Panc1 (cell line): ENCODE measurements around the gene EIF2A. TPM values are rescaled to one million over a fixed set of nuclear protein-coding genes. Genes with fewer than 3 reads are reported as not detected.
A peak's percentile ranks its signal among the peaks of the same experiment; 100 is the strongest.

Source experiments
- ATAC-seq: fragments of 200-7000 bp; cut with Tn5 transposase; 2 replicates; pipeline ENCODE4 v1.9.1; 2020; ENCODE audit warnings: mild to moderate bottlenecking, moderate library complexity
- BruUV-seq: library from RNA; stranded (reverse); fragments of 400-500 nt; replicated peaks from 2 replicates; lab custom pipeline; 2021; lab: Mats Ljungman, UMichigan
- CTCF ChIA-PET: fragments of 300-600 bp; sonication (Branson Sonifier 250); formaldehyde crosslinking; loops from one replicate; lab custom pipeline; 2022; ENCODE audit warnings: antibody characterized with exemption; lab: Charles Lee
- POLR2A ChIA-PET: fragments of 300-600 bp; sonication (Branson Sonifier 250); formaldehyde crosslinking; loops from one replicate; lab custom pipeline; 2022; ENCODE audit warnings: antibody characterized with exemption; lab: Charles Lee
- DNase-seq: peaks from one replicate; pipeline ENCODE4 v3.0.0-alpha.2; 2010; ENCODE audit warnings: low read depth, low spot score
- H3K27ac ChIP-seq: 2 replicates; pipeline ENCODE4 v1.5.1; 2011; ENCODE audit warnings: mild to moderate bottlenecking, low read length, inconsistent platforms
- H3K27me3 ChIP-seq: fragments of 200-500 bp; sonication (Bioruptor generic); 2 replicates; pipeline ENCODE4 v1.6.0; 2014; ENCODE audit warnings: low read length, inconsistent platforms; ENCODE audit not compliant: control insufficient read depth, insufficient read depth
- H3K36me3 ChIP-seq: fragments of 200-500 bp; sonication (Bioruptor generic); 2 replicates; pipeline ENCODE4 v1.5.1; 2014; ENCODE audit warnings: inconsistent platforms, mild to moderate bottlenecking, low read length, moderate library complexity; ENCODE audit not compliant: control insufficient read depth, insufficient read depth
- H3K4me1 ChIP-seq: 2 replicates; pipeline ENCODE4 v1.5.1; 2011; ENCODE audit warnings: inconsistent platforms, mild to moderate bottlenecking, low read length, moderate library complexity; ENCODE audit not compliant: control insufficient read depth, insufficient read depth
- H3K4me3 ChIP-seq, 2 experiments: 2 replicates each; pipeline ENCODE4 v1.5.1; 2011 to 2012; ENCODE audit warnings: low read depth in 2 of 2, low read length in 2 of 2, mild to moderate bottlenecking in 2 of 2, inconsistent platforms in 1 of 2, moderate library complexity in 1 of 2
- H3K9me3 ChIP-seq: fragments of 200-500 bp; sonication (Bioruptor generic); 2 replicates; pipeline ENCODE4 v1.5.1; 2014; ENCODE audit warnings: low read depth, mild to moderate bottlenecking, inconsistent platforms, low read length, moderate library complexity; ENCODE audit not compliant: control insufficient read depth, insufficient read depth
- POLR2AphosphoS5 ChIP-seq: IDR thresholded peaks from 2 replicates; pipeline ENCODE4 v1.6.1; 2012; ENCODE audit warnings: mild to moderate bottlenecking, low read depth, low read length, moderate library complexity
- REST ChIP-seq, 2 experiments: IDR thresholded peaks; 2 replicates each; pipeline ENCODE4 v1.6.1; 2011 to 2012; ENCODE audit warnings: low read depth in 2 of 2, control low read depth in 1 of 2, low read length in 1 of 2, mild to moderate bottlenecking in 1 of 2, moderate library complexity in 1 of 2; ENCODE audit not compliant: insufficient read depth in 1 of 2
- SIN3A ChIP-seq: IDR thresholded peaks from 2 replicates; pipeline ENCODE4 v1.6.1; 2012; ENCODE audit warnings: low read depth, mild to moderate bottlenecking, low read length, moderate library complexity, borderline replicate concordance; ENCODE audit not compliant: insufficient read depth
- TCF7L2 ChIP-seq: IDR thresholded peaks from 2 replicates; pipeline ENCODE4 v1.6.1; 2011; ENCODE audit warnings: mild to moderate bottlenecking, low read depth, low read length, inconsistent platforms
- in situ Hi-C: cut with HindIII; loops from 2 replicates; pipeline ENCODE4 v1.10.0; 2016; ENCODE audit warnings: low sequenced_read_pairs, low pct_unique_long_range_greater_than_20kb
- intact Hi-C: fragments of 100-400 bp; cut with micrococcal nuclease; formaldehyde crosslinking; loops from one replicate; pipeline ENCODE4 v1.10.0; 2022; ENCODE audit not compliant: unreplicated experiment
- total RNA-seq: library from RNA; stranded (reverse); gene quantifications from one replicate; pipeline ENCODE4 v1.2.1, GENCODE V29; 2021; ENCODE audit not compliant: unreplicated experiment
- TF ChIP-seq, protein P1 (sequence below): fragments of 450-650 bp; IDR thresholded peaks from 2 replicates; pipeline ENCODE4 v1.5.1; 2017; ENCODE audit warnings: mild to moderate bottlenecking

EIF2A gene
- total RNA-seq, 1 experiment from 2014 or later = 70.0 TPM

DNA sequence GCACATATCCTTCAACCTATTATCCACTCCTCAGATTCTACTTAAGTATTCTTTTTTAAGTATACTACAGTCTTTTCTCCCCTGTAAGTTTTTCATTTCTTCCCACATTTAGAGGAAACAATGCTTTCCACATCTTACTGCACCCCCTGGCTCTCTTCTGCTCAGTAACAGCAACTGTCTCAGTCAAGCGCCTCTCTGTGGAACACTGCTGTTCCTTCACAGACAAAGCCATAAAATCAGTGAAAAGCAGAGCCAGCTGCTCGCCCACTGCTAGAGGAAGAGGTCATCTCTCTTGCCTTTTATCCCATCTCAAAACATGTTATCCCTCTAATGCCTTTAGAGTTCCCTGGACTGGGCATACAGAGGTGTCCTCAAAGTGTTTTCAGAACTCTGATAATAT is 25.1 kb upstream of the EIF2A start:
- Histone ChIP-seq H3K27me3 (no peaks in the 10 kb centered on the region), H3K9me3 (peaks cover 7% of the 10 kb centered on the region; the same call in 1 of the 2 replicates), H3K4me1 (peaks cover 4% of the 10 kb centered on the region; the same call in 1 of the 2 replicates), H3K27ac (no peak overlapping the region), H3K4me3 (no peak overlapping the region), H3K36me3 (no peaks in the 10 kb centered on the region)
- intact Hi-C loops (loop anchor here (10.0 kb wide), 1 partner anchor 203 kb away; no protein-coding TSS in a partner anchor), in situ Hi-C loops (no loop called here)
- ChIA-PET CTCF (no interaction called here), POLR2A (interaction anchor here (0.9 kb wide), 1 partner anchor 112 kb away, joined by 3 read pairs; no protein-coding TSS in a partner anchor)
- ATAC-seq (0 out of 2 replicates have a peak, but pooled peaks have one; percentile 59), DNase-seq (no peak)
- TF ChIP-seq, protein P1, sequence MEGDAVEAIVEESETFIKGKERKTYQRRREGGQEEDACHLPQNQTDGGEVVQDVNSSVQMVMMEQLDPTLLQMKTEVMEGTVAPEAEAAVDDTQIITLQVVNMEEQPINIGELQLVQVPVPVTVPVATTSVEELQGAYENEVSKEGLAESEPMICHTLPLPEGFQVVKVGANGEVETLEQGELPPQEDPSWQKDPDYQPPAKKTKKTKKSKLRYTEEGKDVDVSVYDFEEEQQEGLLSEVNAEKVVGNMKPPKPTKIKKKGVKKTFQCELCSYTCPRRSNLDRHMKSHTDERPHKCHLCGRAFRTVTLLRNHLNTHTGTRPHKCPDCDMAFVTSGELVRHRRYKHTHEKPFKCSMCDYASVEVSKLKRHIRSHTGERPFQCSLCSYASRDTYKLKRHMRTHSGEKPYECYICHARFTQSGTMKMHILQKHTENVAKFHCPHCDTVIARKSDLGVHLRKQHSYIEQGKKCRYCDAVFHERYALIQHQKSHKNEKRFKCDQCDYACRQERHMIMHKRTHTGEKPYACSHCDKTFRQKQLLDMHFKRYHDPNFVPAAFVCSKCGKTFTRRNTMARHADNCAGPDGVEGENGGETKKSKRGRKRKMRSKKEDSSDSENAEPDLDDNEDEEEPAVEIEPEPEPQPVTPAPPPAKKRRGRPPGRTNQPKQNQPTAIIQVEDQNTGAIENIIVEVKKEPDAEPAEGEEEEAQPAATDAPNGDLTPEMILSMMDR = peak; percentile 27; the same call in 1 of the 2 replicates
- no peak for TF ChIP-seq TCF7L2
- no TSS peak for BruUV-seq

GRCh38 chr3:150523538-150523937 is 23.0 kb upstream of the EIF2A start:
- no peak overlapping the region for H3K27ac ChIP-seq
- no peak for DNase-seq
- POLR2A ChIA-PET = no interaction called here
- no peaks in the 10 kb centered on the region for H3K9me3 ChIP-seq
- in situ Hi-C loops (no loop called here), intact Hi-C loops (loop anchor here (10.0 kb wide), 1 partner anchor 201 kb away; no protein-coding TSS in a partner anchor)
- no peak overlapping the region for H3K4me3 ChIP-seq
- CTCF ChIA-PET = no interaction called here
- TF ChIP-seq TCF7L2 = no peak
- TF ChIP-seq, protein P1 = no peak
- TF ChIP-seq POLR2AphosphoS5 = no peak
- no peak for TF ChIP-seq REST (IDR thresholded peaks at IDR 0.05; ENCODE audit: insufficient read depth in 1 of 2, low read depth in 2 of 2, low read length in 1 of 2)
- TF ChIP-seq SIN3A = no peak
- H3K36me3 ChIP-seq = no peaks in the 10 kb centered on the region
- no peak for ATAC-seq
- BruUV-seq = no TSS peak
- peaks cover 9% of the 10 kb centered on the region; the same call in 1 of the 2 replicates for H3K4me1 ChIP-seq
- H3K27me3 ChIP-seq = no peaks in the 10 kb centered on the region
